HL-60/S4 treated with phorbol 12-myristate 13-acetate at 8.2 ng/mL for 4 days and 3 days (cell line): ENCODE data around the gene CYP1B1.
"Not testable (repeated sequence)": the region's sequence is repeated elsewhere in the genome, so short reads cannot be mapped to it uniquely, and the experiment has no call there.

Experiments
- in situ Hi-C: fragments of 300-500 bp; cut with MboI; formaldehyde crosslinking; loops from 2 replicates; pipeline ENCODE4 v1.15.0; 2022; ENCODE audit warnings: low sequenced_read_pairs

CYP1B1 gene

GRCh38 chr2:38037757-38038621, 38.0 kb downstream of the CYP1B1 start:
- in situ Hi-C loops = no loop called here

- in situ Hi-C loops = no loop called here
Measured at GRCh38 chr2:38037325-38037724, 38.6 kb downstream of the CYP1B1 start.

GRCh38 chr2:38035968-38036367, 40.0 kb downstream of the CYP1B1 start:
- in situ Hi-C loops = no loop called here

GRCh38 chr2:38033646-38034045, 42.3 kb downstream of the CYP1B1 start:
- in situ Hi-C loops = no loop called here

- in situ Hi-C loops = no loop called here
Measured at GRCh38 chr2:38032946-38033345, 43.0 kb downstream of the CYP1B1 start.

- in situ Hi-C loops = no loop called here
Measured at GRCh38 chr2:38030635-38031355, 45.2 kb downstream of the CYP1B1 start.

- in situ Hi-C loops = no loop called here
Measured at GRCh38 chr2:38029512-38029911, 46.4 kb downstream of the CYP1B1 start.

- in situ Hi-C loops = no loop called here
Measured at GRCh38 chr2:38028829-38029228, 47.1 kb downstream of the CYP1B1 start.

GRCh38 chr2:38026846-38027245, 49.1 kb downstream of the CYP1B1 start:
- in situ Hi-C loops = no loop called here

GRCh38 chr2:38021589-38021988, 54.4 kb downstream of the CYP1B1 start:
- in situ Hi-C loops = no loop called here

GRCh38 chr2:38020359-38021069, 55.4 kb downstream of the CYP1B1 start:
- in situ Hi-C loops = not testable (repeated sequence)

- in situ Hi-C loops = no loop called here
Measured at GRCh38 chr2:38017836-38018235, 58.1 kb downstream of the CYP1B1 start.
